Fibroblast of lung (primary cell): ENCODE data around the gene TTLL6. TPM values are rescaled to one million over a fixed set of nuclear protein-coding genes. Genes with fewer than 3 reads are reported as not detected.

Source experiments
- DNase-seq, 2 donors: peaks; one replicate each; pipeline versions ENCODE4 v3.0.0 to v3.0.0-alpha.2; 2010; ENCODE audit warnings: low read depth in 2 of 2
- H2AFZ ChIP-seq: 2 replicates; pipeline ENCODE4 v1.5.1; 2012; ENCODE audit warnings: low read length, control low read depth, inconsistent platforms
- H3K27ac ChIP-seq: 2 replicates; pipeline ENCODE4 v1.5.1; 2011; ENCODE audit warnings: low read length, control low read depth; ENCODE audit not compliant: insufficient read depth
- H3K27me3 ChIP-seq: 2 replicates; pipeline ENCODE4 v1.5.1; 2011; ENCODE audit warnings: mild to moderate bottlenecking, low read length; ENCODE audit not compliant: control insufficient read depth, insufficient read depth
- H3K36me3 ChIP-seq: 2 replicates; pipeline ENCODE4 v1.5.1; 2011; ENCODE audit warnings: low read length; ENCODE audit not compliant: control insufficient read depth, insufficient read depth
- H3K4me1 ChIP-seq: 2 replicates; pipeline ENCODE4 v1.5.1; 2011; ENCODE audit warnings: low read length; ENCODE audit not compliant: control insufficient read depth, insufficient read depth; ENCODE audit errors: extremely low read depth
- H3K4me2 ChIP-seq: 2 replicates; pipeline ENCODE4 v1.5.1; 2011; ENCODE audit warnings: low read length, control low read depth; ENCODE audit not compliant: insufficient read depth; ENCODE audit errors: extremely low read depth
- H3K4me3 ChIP-seq, 4 experiments: fragments of 200-600 bp in 1 of 4; sonication (generic) in 1 of 4; replicated peaks in 1 of 4; 2 replicates each; pipeline ENCODE4 v1.5.1; 2011 to 2016; ENCODE audit warnings: low read length in 4 of 4, low read depth in 3 of 4, mild to moderate bottlenecking in 3 of 4, control low read depth in 2 of 4, inconsistent platforms in 1 of 4, mixed read lengths in 1 of 4; ENCODE audit not compliant: insufficient read depth in 1 of 4; ENCODE audit errors: control extremely low read depth in 1 of 4
- H3K79me2 ChIP-seq: 2 replicates; pipeline ENCODE4 v1.5.1; 2012; ENCODE audit warnings: mild to moderate bottlenecking, low read length, inconsistent platforms; ENCODE audit not compliant: control insufficient read depth, insufficient read depth
- H3K9ac ChIP-seq: 2 replicates; pipeline ENCODE4 v1.5.1; 2011; ENCODE audit warnings: mild to moderate bottlenecking, low read length, control low read depth; ENCODE audit not compliant: insufficient read depth
- H3K9me3 ChIP-seq: 2 replicates; pipeline ENCODE4 v1.5.1; 2012; ENCODE audit warnings: low read depth, low read length; ENCODE audit not compliant: control insufficient read depth, insufficient read depth
- H4K20me1 ChIP-seq: 2 replicates; pipeline ENCODE4 v1.5.1; 2011; ENCODE audit warnings: low read length; ENCODE audit not compliant: control insufficient read depth, insufficient read depth; ENCODE audit errors: extremely low read depth
- CTCF ChIP-seq, 2 donors: IDR thresholded peaks in 1 of 2; conservative IDR thresholded peaks in 1 of 2; 1 replicate in 1 of 2; 2 replicates in 1 of 2; pipeline ENCODE4 v1.5.1; 2011 to 2012; ENCODE audit warnings: low read length in 2 of 2, control low read depth in 1 of 2, inconsistent platforms in 1 of 2, low read depth in 1 of 2, mild to moderate bottlenecking in 1 of 2
- EZH2 ChIP-seq: IDR thresholded peaks from 2 replicates; pipeline ENCODE4 v1.5.1; 2012; ENCODE audit warnings: low read length, control low read depth, mild to moderate bottlenecking; ENCODE audit errors: missing control alignments
- polyA plus RNA-seq, 2 donors: library from polyadenylated mRNA; depleted of rRNA in 1 of 2; stranded (reverse) in 1 of 2; unstranded in 1 of 2; fragments of >200 nt; gene quantifications; 2 replicates each; pipeline ENCODE4 v1.2.1, GENCODE V29; 2011 to 2012; ENCODE audit warnings: missing spikeins in 1 of 2
- total RNA-seq: library from RNA; depleted of rRNA; stranded (reverse); fragments of >200 nt; gene quantifications from 2 replicates; pipeline ENCODE4 v1.2.1, GENCODE V29; 2014

Gene TTLL6
- total and polyA plus RNA-seq, 2 donors (not counting 1 experiment from before 2014, with no cell fraction given): 0.17 TPM; not detected in 1

- H3K4me2 ChIP-seq: no peak overlapping the region
- no peak overlapping the region for H2AFZ ChIP-seq
- H3K27me3 ChIP-seq: no peaks in the 10 kb centered on the region
- DNase-seq: peak; percentile 63 to 68
- H3K79me2 ChIP-seq: peaks cover 10% of the 10 kb centered on the region
- peaks cover 4% of the 10 kb centered on the region for H3K36me3 ChIP-seq
- H3K9me3 ChIP-seq: no peaks in the 10 kb centered on the region
- H3K27ac ChIP-seq: no peak overlapping the region
- H3K9ac ChIP-seq: no peak overlapping the region
- TF ChIP-seq EZH2 (no peak), CTCF (conservative IDR thresholded peaks at IDR 0.05 in 1 of 2, IDR thresholded peaks at IDR 0.05 in 1 of 2; ENCODE audit: low read depth in 1 of 2, low read length in 2 of 2) (no peak)
- H4K20me1 ChIP-seq: no peaks in the 10 kb centered on the region
- peaks cover 23% of the 10 kb centered on the region for H3K4me1 ChIP-seq
- no peak overlapping the region for H3K4me3 ChIP-seq
Measured at GRCh38 chr17:48843187-48843900, 26.3 kb upstream of the TTLL6 start.

- Histone ChIP-seq H3K36me3 (peaks cover 4% of the 10 kb centered on the region), H3K79me2 (peaks cover 10% of the 10 kb centered on the region), H4K20me1 (no peaks in the 10 kb centered on the region), H2AFZ (no peak overlapping the region), H3K4me2 (peak overlapping the region; percentile 23), H3K4me1 (peaks cover 23% of the 10 kb centered on the region), H3K9me3 (no peaks in the 10 kb centered on the region), H3K27me3 (no peaks in the 10 kb centered on the region), H3K4me3 (no peak overlapping the region), H3K27ac (peak overlapping the region; percentile 27), H3K9ac (no peak overlapping the region)
- DNase-seq: peak in 1 of 2 donors; percentile 47
- TF ChIP-seq EZH2 (no peak), CTCF (conservative IDR thresholded peaks at IDR 0.05 in 1 of 2, IDR thresholded peaks at IDR 0.05 in 1 of 2; ENCODE audit: low read depth in 1 of 2, low read length in 2 of 2) (no peak)
Measured at GRCh38 chr17:48842746-48843145, 25.7 kb upstream of the TTLL6 start.

- peaks cover 23% of the 10 kb centered on the region for H3K4me1 ChIP-seq
- peaks cover 12% of the 10 kb centered on the region for H3K79me2 ChIP-seq
- no peaks in the 10 kb centered on the region for H3K27me3 ChIP-seq
- H3K9me3 ChIP-seq: no peaks in the 10 kb centered on the region
- no peaks in the 10 kb centered on the region for H4K20me1 ChIP-seq
- peak; percentile 59 to 87 for DNase-seq
- peak overlapping the region; percentile 34 for H3K9ac ChIP-seq
- H3K27ac ChIP-seq: peak overlapping the region; percentile 75
- H3K36me3 ChIP-seq: peaks cover 3% of the 10 kb centered on the region
- no peak for TF ChIP-seq EZH2
- TF ChIP-seq CTCF (conservative IDR thresholded peaks at IDR 0.05 in 1 of 2, IDR thresholded peaks at IDR 0.05 in 1 of 2; ENCODE audit: low read depth in 1 of 2, low read length in 2 of 2): no peak
- no peak overlapping the region for H2AFZ ChIP-seq
- peak overlapping the region; percentile 94 for H3K4me2 ChIP-seq
- H3K4me3 ChIP-seq: peak overlapping the region; percentile 34 to 60 (median 44)
Measured at GRCh38 chr17:48841395-48841831, 24.4 kb upstream of the TTLL6 start.
